Subcutaneous adipose tissue (tissue), 4 donors: ENCODE data around the gene EPB41L4B. TPM values are rescaled to one million over a fixed set of nuclear protein-coding genes. Genes with fewer than 3 reads are reported as not detected.

ENCODE experiments used
- total RNA-seq, 4 donors: library from RNA; depleted of rRNA; stranded (reverse); fragments of >200 nt; gene quantifications; one replicate each; pipeline ENCODE4 v1.1.0, GENCODE V29; 2016
- TF ChIP-seq, protein P1 (sequence below): fragments of 450-650 bp; IDR thresholded peaks from one replicate; pipeline ENCODE4 v1.5.1; 2016; ENCODE audit warnings: low read depth, mild to moderate bottlenecking, control low read depth, antibody characterized with exemption, moderate library complexity

Gene EPB41L4B
- total RNA-seq, 4 donors from 2014 or later = 30.8 to 117 (median 64.7) TPM

GRCh38 chr9:109231593-109231992, 89.3 kb downstream of the EPB41L4B start:
- TF ChIP-seq, protein P1, sequence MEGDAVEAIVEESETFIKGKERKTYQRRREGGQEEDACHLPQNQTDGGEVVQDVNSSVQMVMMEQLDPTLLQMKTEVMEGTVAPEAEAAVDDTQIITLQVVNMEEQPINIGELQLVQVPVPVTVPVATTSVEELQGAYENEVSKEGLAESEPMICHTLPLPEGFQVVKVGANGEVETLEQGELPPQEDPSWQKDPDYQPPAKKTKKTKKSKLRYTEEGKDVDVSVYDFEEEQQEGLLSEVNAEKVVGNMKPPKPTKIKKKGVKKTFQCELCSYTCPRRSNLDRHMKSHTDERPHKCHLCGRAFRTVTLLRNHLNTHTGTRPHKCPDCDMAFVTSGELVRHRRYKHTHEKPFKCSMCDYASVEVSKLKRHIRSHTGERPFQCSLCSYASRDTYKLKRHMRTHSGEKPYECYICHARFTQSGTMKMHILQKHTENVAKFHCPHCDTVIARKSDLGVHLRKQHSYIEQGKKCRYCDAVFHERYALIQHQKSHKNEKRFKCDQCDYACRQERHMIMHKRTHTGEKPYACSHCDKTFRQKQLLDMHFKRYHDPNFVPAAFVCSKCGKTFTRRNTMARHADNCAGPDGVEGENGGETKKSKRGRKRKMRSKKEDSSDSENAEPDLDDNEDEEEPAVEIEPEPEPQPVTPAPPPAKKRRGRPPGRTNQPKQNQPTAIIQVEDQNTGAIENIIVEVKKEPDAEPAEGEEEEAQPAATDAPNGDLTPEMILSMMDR = no peak

DNA sequence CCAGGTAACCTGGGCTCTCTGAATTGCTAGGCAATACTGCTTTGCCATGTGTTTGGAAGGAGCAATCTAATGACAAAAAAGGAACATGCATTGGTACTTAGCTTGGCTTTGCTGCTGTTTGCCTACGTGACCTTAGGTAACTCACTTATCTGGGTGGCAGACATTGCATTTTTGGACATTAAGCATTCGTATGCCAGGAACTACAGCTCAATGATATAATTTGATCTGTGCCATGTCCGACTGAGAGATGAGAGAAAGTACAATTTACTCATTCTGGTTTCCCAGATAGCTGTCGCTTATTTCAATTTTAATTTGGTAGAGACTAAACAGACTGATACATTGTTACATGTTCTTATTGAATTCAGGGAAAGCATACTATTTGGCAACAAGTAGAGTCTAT, 90.6 kb downstream of the EPB41L4B start:
- TF ChIP-seq, protein P1 = no peak

GRCh38 chr9:109229682-109230081, 91.2 kb downstream of the EPB41L4B start:
- TF ChIP-seq, protein P1 = no peak

- TF ChIP-seq, protein P1 = no peak
Measured at GRCh38 chr9:109228093-109228642, 92.7 kb downstream of the EPB41L4B start.

GRCh38 chr9:109225629-109226028, 95.2 kb downstream of the EPB41L4B start:
- TF ChIP-seq, protein P1 = no peak

DNA sequence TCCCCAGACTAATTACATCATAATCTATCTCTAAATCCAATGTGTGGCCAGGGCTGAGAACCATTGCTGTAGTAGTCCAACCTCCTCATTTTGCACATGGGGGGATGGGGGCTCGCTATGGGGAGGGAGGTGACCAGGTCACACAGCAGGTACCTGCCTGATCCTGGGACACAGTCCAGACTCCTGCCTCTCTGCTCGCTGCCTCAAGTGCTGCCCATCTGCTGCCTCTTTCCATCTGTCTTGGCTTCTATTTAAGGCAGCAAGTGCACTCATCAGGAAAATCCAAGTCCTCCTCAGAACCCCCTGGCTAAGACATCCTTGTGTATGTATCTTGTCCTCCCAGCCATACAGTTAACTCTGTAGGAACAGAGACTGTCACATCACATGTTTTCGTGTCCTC, 96.1 kb downstream of the EPB41L4B start:
- TF ChIP-seq, protein P1 = no peak

DNA sequence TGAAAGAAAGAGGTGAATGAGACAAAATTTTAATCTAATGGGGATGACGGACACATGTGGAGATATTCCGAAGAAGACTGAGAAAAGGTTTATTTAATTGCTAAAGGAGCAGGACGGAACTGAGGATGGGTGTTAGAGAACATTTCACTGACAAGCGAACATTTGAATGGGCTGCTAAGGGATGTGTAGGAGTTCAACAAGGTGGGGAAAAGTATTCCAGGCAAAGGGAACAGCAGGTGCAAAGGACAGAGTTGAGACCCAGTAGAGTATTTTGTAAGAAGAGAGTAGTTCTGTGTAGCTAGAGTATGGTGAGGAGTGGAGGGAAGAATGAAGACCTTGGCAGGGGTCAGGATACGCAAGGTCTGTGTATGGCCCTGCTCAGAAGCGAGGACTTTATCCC, 106.4 kb downstream of the EPB41L4B start:
- TF ChIP-seq, protein P1 = no peak
